Rectal smooth muscle tissue (tissue), 1 donor: ENCODE measurements around the gene BLOC1S6.

Experiments
- H3K27ac ChIP-seq: one replicate; pipeline ENCODE4 v1.7.0; 2013; ENCODE audit warnings: low read depth, low read length, inconsistent platforms
- H3K27me3 ChIP-seq: one replicate; pipeline ENCODE4 v1.7.0; 2013; ENCODE audit warnings: low read length; ENCODE audit not compliant: control insufficient read depth, insufficient read depth
- H3K36me3 ChIP-seq: one replicate; pipeline ENCODE4 v1.7.0; 2013; ENCODE audit warnings: low read length; ENCODE audit not compliant: control insufficient read depth, insufficient read depth
- H3K4me1 ChIP-seq: one replicate; pipeline ENCODE4 v1.7.0; 2013; ENCODE audit warnings: low read length; ENCODE audit not compliant: control insufficient read depth, insufficient read depth
- H3K4me3 ChIP-seq: one replicate; pipeline ENCODE4 v1.7.0; 2013; ENCODE audit warnings: low read length
- H3K9ac ChIP-seq: one replicate; pipeline ENCODE4 v1.7.0; 2013; ENCODE audit warnings: low read length

Gene BLOC1S6

DNA sequence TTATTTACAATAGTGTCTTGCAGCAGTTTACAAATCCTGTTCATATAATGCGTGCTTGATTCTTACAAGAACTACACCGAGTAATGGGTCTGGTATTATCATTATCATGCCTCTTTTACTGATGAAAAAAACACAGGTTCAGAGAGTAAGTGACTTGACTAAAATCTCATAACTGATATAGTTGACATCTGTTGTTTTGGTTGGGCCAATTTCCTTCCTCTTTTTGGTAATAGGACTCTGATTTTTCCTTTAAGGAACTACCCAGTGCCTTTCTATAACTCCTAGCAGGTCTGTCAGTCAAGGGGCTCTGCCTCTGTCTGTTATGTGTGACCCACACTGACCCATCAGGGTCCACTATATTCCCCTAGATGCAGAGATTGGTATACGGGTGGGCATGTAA, 14.6 kb upstream of the BLOC1S6 start:
- H3K36me3 ChIP-seq: no peaks in the 10 kb centered on the region
- no peak overlapping the region for H3K4me3 ChIP-seq
- H3K9ac ChIP-seq: no peak overlapping the region
- no peak overlapping the region for H3K27ac ChIP-seq
- H3K27me3 ChIP-seq: no peaks in the 10 kb centered on the region
- no peaks in the 10 kb centered on the region for H3K4me1 ChIP-seq

DNA sequence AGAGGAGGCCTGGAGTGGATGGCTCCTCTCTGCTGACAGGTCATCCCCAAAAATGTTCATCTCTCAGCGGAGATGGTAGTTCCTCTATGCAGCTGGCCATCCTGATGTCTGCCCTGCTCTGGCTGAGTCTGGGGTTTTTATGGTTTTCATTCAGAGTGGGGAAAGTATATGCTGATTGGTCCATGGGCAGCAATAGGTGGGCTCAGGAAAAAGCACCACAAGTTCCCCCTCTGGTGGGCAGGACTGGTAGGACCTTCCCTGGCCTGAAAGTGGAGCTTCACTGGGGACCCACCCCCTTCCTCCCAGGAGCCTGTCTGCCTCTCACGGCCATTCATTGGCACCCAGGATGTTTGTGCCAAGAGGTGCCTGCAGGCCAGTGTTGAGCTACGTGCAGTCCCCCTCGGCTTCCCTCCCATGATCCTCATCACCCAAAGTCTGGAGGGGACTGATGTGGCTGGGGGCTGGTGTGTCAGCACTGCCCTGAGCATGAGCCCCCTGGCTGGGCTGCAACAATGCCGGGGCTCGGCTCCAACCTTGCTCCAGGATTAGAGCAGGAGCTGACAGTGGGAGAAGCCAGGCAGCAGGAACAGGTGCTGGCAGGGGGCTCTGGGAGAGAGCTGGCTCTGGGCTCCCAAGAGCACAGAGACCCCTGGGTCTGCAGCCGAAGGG, 13.1 kb upstream of the BLOC1S6 start:
- Histone ChIP-seq H3K4me1 (no peaks in the 10 kb centered on the region), H3K4me3 (no peak overlapping the region), H3K27ac (no peak overlapping the region), H3K27me3 (no peaks in the 10 kb centered on the region), H3K36me3 (no peaks in the 10 kb centered on the region), H3K9ac (no peak overlapping the region)

DNA sequence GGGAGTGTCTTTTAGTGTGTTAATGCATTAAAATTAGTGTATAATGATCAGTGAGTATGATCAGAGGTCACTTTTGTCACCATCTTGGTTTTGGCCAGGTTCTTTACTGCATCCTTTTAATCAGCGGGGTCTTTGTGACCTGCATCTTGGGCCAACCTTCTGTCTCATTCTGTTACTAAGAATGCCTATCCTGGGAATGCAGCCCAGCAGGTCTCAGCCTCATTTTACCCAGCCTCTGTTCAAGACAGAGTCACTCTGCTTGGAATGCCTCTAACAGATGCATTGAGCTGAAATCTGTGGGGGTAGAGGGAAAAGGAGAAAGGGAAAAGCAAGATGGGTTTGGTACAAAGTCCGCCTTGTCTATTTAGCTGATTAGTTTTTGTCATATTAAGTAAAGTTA, 5.3 kb upstream of the BLOC1S6 start:
- H3K9ac ChIP-seq: no peak overlapping the region
- H3K4me1 ChIP-seq: no peaks in the 10 kb centered on the region
- no peaks in the 10 kb centered on the region for H3K27me3 ChIP-seq
- no peaks in the 10 kb centered on the region for H3K36me3 ChIP-seq
- H3K4me3 ChIP-seq: no peak overlapping the region
- H3K27ac ChIP-seq: no peak overlapping the region

DNA sequence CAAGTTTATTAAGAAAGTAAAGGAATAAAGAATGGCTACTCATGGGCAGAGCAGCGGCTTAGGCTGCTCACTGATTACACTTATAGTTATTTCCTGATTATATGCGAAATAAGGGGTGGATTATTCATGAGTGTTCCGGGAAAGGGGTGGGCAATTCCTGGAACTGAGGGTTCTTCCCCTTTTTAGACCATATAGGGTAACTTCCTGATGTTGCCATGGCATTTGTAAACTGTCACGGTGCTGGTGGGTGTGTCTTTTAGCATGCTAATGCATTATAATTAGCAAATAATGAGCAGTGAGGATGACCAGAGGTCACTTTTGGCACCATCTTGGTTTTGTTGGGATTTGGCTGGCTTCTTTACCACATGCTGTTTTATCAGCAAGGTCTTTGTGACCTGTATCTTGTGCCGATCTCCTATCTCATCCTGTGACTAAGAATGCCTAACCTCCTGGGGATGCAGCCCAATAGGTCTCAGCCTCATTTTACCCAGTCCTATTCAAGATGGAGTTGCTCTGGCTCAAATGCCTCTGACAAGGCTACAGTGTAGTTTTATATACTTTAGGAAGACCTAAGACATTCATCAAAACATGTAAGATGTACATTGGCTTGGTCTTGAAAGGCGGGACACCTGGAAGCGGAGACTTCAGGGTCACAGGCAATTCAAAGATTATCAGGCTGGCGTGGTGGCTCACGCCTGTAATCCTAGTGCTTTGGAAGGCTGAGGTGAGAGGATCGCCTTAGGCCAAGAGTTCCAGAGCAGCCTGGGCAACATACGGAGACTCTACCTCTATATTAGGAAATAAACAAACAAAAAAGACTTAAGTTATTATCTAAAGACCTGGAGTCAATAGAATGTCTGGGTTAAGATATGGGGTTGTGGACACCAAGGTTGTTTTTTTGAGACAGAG, 3.2 kb upstream of the BLOC1S6 start:
- peaks cover 11% of the 10 kb centered on the region for H3K4me1 ChIP-seq
- H3K9ac ChIP-seq: no peak overlapping the region
- no peak overlapping the region for H3K27ac ChIP-seq
- no peaks in the 10 kb centered on the region for H3K27me3 ChIP-seq
- no peaks in the 10 kb centered on the region for H3K36me3 ChIP-seq
- H3K4me3 ChIP-seq: no peak overlapping the region

DNA sequence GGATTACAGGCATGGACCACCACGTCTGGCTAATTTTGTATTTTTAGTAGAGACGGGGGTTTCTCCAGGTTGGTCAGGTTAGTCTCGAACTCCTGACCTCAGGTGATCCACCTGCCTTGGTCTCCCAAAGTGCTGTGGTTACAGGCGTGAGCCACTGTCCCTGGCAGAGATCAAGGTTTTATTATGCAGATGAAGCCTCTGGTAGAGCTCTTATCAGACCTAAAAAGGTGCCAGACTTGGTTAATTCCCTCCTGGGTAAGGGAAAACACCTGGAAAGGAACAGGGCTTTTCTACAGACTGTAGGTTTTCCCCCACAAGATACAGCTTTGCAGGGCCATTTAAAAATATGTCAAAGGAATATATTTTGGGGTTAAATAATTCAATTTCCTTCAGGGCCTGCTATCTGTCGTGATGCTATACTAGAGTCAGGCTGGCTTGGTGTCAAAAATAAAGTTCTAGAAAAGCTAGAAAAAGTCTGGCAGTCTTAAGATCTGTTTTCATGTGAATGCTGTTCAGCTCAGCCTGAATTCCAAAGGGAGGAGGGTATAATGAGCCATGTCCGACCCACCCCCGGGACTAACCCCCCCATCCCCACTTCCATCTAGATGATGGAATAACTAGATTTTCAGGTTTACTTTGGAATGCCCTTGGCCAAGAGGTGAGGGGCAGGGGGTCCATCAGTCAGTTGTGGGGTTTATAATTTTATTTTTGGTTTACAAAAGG, 1.9 kb upstream of the BLOC1S6 start:
- Histone ChIP-seq H3K27ac (no peak overlapping the region), H3K9ac (no peak overlapping the region), H3K27me3 (no peaks in the 10 kb centered on the region), H3K4me1 (peaks cover 15% of the 10 kb centered on the region), H3K4me3 (no peak overlapping the region), H3K36me3 (no peaks in the 10 kb centered on the region)

DNA sequence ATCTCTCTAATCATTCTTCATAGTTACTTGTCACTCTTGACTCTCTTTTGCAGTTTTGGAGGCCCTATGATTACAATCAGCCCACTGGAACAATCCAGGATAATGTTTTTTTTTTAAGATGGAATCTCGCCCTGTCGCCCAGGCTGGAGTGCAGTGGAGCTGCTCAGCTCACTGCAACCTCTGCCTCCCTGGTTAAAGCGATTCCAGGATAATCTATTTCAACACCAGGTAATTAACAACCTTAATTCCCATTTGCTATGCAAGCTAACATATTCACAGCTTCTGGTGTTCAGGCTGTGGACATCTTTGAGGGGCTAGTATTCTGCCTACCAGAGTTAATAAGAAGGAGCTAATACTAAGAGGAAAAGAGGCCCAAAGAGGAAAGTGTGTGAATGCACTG, 1.1 kb upstream of the BLOC1S6 start:
- Histone ChIP-seq H3K9ac (no peak overlapping the region), H3K27me3 (no peaks in the 10 kb centered on the region), H3K4me1 (peaks cover 15% of the 10 kb centered on the region), H3K36me3 (no peaks in the 10 kb centered on the region), H3K4me3 (peak overlapping the region; percentile 92), H3K27ac (peak overlapping the region; percentile 99)

DNA sequence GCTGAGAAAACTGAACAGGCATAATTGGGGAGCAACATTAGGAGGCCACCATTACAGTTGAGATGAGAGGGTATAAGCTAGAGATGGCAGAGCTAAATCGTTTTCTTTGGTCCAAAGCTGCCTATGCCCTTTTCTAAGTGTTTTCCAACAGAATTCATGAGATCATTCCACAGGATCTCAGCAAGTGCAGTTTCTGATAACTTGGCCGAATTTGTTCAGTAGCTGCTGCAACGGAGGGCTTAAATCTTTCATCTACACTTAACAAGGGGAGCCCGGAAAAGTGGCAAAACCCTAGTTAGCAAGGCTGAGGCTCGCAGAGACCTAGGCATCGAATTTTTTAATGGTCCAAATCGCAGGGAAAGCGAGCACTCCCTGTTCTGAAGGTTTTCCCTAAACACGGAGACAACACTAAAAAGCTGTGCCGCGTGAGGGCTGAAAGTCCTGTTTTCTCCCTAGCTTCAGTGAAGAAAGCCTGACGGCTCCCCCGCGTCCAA, 531 bp upstream of the BLOC1S6 start:
- peaks cover 15% of the 10 kb centered on the region for H3K4me1 ChIP-seq
- no peaks in the 10 kb centered on the region for H3K27me3 ChIP-seq
- H3K36me3 ChIP-seq: no peaks in the 10 kb centered on the region
- peak overlapping the region; percentile 99 for H3K27ac ChIP-seq
- H3K9ac ChIP-seq: peak overlapping the region; percentile 87
- peak overlapping the region; percentile 92 for H3K4me3 ChIP-seq

DNA sequence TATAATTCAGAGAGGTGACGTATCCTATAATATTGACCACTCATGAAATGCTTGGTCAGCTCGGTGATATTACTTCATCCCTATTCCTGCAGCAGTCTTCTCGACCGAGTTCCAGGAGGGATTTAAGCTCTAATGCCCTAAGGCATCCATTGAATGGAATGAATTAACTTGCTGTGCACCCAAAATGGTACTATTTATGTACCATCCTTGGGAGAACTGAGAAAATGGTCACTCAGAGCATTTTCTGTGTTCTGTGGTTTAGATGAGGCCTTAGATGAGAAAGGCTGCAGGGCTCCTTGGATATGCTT, 638 bp downstream of the BLOC1S6 start:
- no peaks in the 10 kb centered on the region for H3K27me3 ChIP-seq
- peaks cover 15% of the 10 kb centered on the region for H3K4me1 ChIP-seq
- peak overlapping the region; percentile 87 for H3K9ac ChIP-seq
- H3K36me3 ChIP-seq: no peaks in the 10 kb centered on the region
- H3K27ac ChIP-seq: peak overlapping the region; percentile 99
- H3K4me3 ChIP-seq: peak overlapping the region; percentile 92

DNA sequence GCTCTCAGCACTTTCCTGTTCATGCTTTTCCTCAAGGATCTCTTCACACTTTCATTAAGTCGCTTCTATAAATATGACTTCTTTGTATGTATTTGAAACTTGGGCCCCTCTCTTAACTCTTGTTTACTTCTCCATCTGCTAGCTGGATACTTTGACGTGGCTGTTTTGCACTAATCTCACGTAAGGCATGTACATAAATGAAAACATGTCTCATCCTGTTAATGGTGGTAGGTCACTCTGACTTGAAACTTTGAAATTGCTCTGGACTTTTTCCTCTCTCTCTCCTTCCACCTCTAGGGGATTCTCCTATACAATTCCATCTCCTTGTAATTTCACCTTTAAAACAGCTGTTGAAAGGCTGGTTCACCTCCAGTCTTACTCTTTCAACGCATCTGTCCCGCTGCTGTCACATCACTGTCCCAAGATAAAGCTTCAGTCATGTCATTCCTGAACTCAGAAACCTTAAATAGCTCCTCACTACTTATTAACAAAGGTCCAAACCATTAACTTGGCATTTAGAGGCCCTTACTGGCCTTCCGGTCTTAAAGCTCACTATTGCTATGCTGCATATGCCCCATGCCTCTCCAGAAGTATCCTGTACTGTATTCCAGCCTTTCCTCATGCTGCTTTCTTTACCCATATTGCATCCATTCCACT, 1.2 kb downstream of the BLOC1S6 start:
- Histone ChIP-seq H3K4me1 (peaks cover 15% of the 10 kb centered on the region), H3K4me3 (peak overlapping the region; percentile 92), H3K9ac (peak overlapping the region; percentile 87), H3K27me3 (no peaks in the 10 kb centered on the region), H3K27ac (peak overlapping the region; percentile 99), H3K36me3 (no peaks in the 10 kb centered on the region)

DNA sequence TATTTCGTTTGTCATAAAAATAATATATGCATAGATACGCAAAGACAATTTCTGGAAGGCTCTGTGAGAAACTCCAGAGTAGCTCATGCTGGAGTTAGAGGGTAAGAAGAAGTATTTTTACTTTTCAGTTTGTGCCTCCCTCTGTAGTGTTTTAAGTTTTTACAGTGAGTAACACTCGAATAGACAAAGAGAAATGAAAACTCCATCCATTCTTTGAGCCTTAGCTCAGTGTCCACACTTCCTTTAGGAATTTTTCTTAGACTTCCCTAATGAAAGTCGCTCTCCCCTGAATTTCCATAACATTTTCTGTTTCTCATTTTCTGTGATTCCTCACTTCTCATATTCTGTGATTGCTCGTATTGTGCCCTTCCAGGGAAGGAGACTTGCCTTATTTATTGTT, 2.1 kb downstream of the BLOC1S6 start:
- Histone ChIP-seq H3K36me3 (no peaks in the 10 kb centered on the region), H3K27me3 (no peaks in the 10 kb centered on the region), H3K9ac (no peak overlapping the region), H3K27ac (no peak overlapping the region), H3K4me3 (no peak overlapping the region), H3K4me1 (peaks cover 15% of the 10 kb centered on the region)

DNA sequence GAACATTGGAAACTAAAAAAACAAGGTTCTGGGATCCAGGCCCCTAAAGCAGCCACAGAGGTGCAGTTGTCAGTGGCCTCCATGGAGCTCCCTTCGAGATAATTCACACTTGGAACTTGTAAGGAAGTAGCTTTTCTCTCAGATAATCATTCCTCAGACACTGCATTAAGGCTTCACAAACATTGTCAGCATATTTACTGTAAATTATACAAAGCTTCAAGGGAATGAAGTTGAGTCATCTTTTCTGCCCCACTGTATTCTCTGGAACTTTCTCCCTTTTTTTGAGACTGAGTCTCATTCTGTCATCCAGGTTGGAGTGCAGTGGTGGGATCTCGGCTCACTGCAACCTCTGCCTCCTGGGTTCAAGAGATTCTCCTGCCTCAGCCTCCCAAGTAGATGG, 7.1 kb downstream of the BLOC1S6 start:
- Histone ChIP-seq H3K27me3 (no peaks in the 10 kb centered on the region), H3K27ac (no peak overlapping the region), H3K36me3 (peaks cover 3% of the 10 kb centered on the region), H3K4me1 (peaks cover 2% of the 10 kb centered on the region), H3K9ac (no peak overlapping the region), H3K4me3 (no peak overlapping the region)
